HG02885 (cell line): ENCODE results near the gene SNAI3.

Experiments used
- ATAC-seq: cut with Tn5 transposase; IDR thresholded peaks from one replicate; pipeline ENCODE4 v1.9.1; 2021; ENCODE audit warnings: mild to moderate bottlenecking; ENCODE audit not compliant: unreplicated experiment, poor library complexity

The SNAI3 gene

GRCh38 chr16:88693420-88694177, 7.3 kb upstream of the SNAI3 start:
- no peak for ATAC-seq

- no peak for ATAC-seq
These were observed 6.6 kb upstream of the SNAI3 start for GRCh38 chr16:88692861-88693260.

- ATAC-seq: no peak
These were observed 5.7 kb upstream of the SNAI3 start for GRCh38 chr16:88691924-88692560.

GRCh38 chr16:88691129-88691813, 5.0 kb upstream of the SNAI3 start:
- no peak for ATAC-seq

- ATAC-seq: no peak
These were observed 4.2 kb upstream of the SNAI3 start for GRCh38 chr16:88690341-88691128.

- no peak for ATAC-seq
These were observed 1.9 kb upstream of the SNAI3 start for GRCh38 chr16:88688013-88688778.

GRCh38 chr16:88687676-88688012, 1.3 kb upstream of the SNAI3 start:
- no peak for ATAC-seq

- no peak for ATAC-seq
These were observed 908 bp upstream of the SNAI3 start for GRCh38 chr16:88687254-88687576.

- ATAC-seq: peak; percentile 12
These were observed 257 bp downstream of the SNAI3 start for GRCh38 chr16:88686062-88686438.

GRCh38 chr16:88685156-88686061, 898 bp downstream of the SNAI3 start:
- ATAC-seq: no peak

DNA sequence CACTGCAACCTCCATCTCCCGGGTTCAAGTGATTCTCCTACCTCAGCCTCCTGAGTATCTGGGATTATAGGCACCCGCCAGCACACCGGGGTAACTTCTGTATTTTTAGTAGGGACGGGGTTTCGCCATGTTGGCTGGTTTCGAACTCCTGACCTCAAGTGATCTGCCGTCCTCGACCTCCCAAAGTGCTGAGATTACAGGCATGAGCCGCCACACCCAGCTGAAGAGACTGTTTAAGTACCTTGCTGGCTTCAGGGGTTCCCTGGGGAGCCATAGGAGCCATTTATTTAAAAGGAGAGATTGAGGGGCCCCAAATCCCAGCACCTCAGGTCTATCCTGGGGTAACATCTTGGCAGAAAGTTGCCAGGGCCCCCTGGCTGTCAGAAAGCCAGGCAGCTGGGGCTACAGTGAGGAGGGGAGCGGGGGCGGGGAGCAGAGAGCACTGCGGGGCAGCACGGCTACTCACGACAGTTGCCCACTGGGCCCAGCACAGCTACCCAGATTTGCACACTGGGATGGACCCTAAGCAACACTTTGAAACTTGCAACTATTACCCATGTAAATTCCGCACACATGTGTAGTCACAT, 1.6 kb downstream of the SNAI3 start:
- ATAC-seq: no peak

GRCh38 chr16:88681709-88682451, 4.4 kb downstream of the SNAI3 start:
- peak; percentile 73 for ATAC-seq

DNA sequence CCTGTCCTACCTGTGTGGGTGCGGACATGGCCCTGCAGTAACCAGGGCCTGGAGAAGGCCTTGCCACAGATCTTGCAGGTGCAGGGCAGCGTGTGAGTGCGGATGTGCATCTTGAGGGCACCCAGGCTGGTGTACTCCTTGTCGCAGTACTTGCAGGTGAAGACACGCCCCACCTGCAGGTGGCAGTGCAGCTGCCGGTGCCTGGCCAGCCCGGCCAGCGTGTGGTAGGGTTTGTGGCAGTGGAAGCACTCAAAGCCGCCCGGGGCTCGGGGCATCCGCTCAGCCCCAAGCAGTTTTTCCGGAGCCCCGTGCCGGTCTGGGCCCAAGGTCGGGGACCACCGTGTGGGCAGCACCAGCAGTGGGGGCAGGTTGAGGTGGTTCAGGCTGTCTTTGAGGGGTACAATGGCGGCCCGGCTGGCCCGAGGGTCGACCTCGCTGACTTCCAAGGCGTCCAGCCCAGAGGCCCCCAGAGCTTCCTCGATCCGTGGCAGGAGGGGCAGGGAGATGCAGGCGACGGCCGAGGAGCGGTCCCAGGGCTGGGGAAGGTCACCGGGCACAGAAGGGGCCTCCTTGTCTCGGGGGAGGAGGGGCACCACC, 5.1 kb downstream of the SNAI3 start:
- ATAC-seq: no peak

GRCh38 chr16:88680554-88681083, 5.7 kb downstream of the SNAI3 start:
- no peak for ATAC-seq

- no peak for ATAC-seq
These were observed 7.9 kb downstream of the SNAI3 start for GRCh38 chr16:88678224-88678979.

GRCh38 chr16:88677721-88678120, 8.6 kb downstream of the SNAI3 start:
- no peak for ATAC-seq
